Liver (tissue), 9 donors: Measurements from ENCODE around the gene ZBTB49. TPM values are rescaled to one million over a fixed set of nuclear protein-coding genes. Genes with fewer than 3 reads are reported as not detected.

ENCODE experiments used
- DNase-seq: peaks from one replicate; pipeline ENCODE4 v3.0.0-alpha.2; 2017; ENCODE audit warnings: low spot score
- H3K27ac ChIP-seq, 2 donors: one replicate each; pipeline ENCODE4 v1.7.0; 2013; ENCODE audit warnings: inconsistent platforms in 2 of 2, low read length in 2 of 2, control low read depth in 1 of 2, low read depth in 1 of 2, mild to moderate bottlenecking in 1 of 2
- H3K27me3 ChIP-seq, 4 donors: one replicate each; pipeline versions ENCODE4 v1.6.1 to v1.7.0; 2013; ENCODE audit warnings: low read length in 3 of 4, inconsistent platforms in 1 of 4, mild to moderate bottlenecking in 1 of 4, moderate library complexity in 1 of 4; ENCODE audit not compliant: control insufficient read depth in 4 of 4, insufficient read depth in 4 of 4
- H3K36me3 ChIP-seq, 4 donors: one replicate each; pipeline versions ENCODE4 v1.6.1 to v1.7.0; 2013; ENCODE audit warnings: low read length in 3 of 4, mild to moderate bottlenecking in 3 of 4, low read depth in 1 of 4, moderate library complexity in 1 of 4; ENCODE audit not compliant: control insufficient read depth in 4 of 4, insufficient read depth in 3 of 4
- H3K4me1 ChIP-seq, 4 donors: one replicate each; pipeline versions ENCODE4 v1.6.1 to v1.7.0; 2013; ENCODE audit warnings: low read length in 3 of 4, mild to moderate bottlenecking in 3 of 4, moderate library complexity in 1 of 4; ENCODE audit not compliant: control insufficient read depth in 4 of 4, insufficient read depth in 4 of 4
- H3K4me3 ChIP-seq, 3 donors: one replicate each; pipeline versions ENCODE4 v1.6.1 to v1.7.0; 2013; ENCODE audit warnings: low read length in 3 of 3, control low read depth in 1 of 3, low read depth in 1 of 3, mild to moderate bottlenecking in 1 of 3
- H3K9ac ChIP-seq, 2 donors: one replicate each; pipeline ENCODE4 v1.7.0; 2013; ENCODE audit warnings: low read length in 2 of 2, mild to moderate bottlenecking in 2 of 2, moderate library complexity in 2 of 2, control low read depth in 1 of 2, low read depth in 1 of 2
- H3K9me3 ChIP-seq, 4 donors: one replicate each; pipeline versions ENCODE4 v1.6.1 to v1.7.0; 2013; ENCODE audit warnings: low read length in 3 of 4; ENCODE audit not compliant: control insufficient read depth in 4 of 4
- EGR1 ChIP-seq, 2 donors: IDR thresholded peaks; 2 replicates each; pipeline ENCODE4 v1.6.1; 2016 to 2018; ENCODE audit warnings: antibody characterized with exemption in 2 of 2, low read depth in 2 of 2
- FOXA1 ChIP-seq: IDR thresholded peaks from 2 replicates; pipeline ENCODE4 v1.6.1; 2016; ENCODE audit warnings: antibody characterized with exemption
- FOXA2 ChIP-seq: IDR thresholded peaks from 2 replicates; pipeline ENCODE4 v1.6.1; 2016; ENCODE audit warnings: antibody characterized with exemption
- HNF4A ChIP-seq, 2 donors: conservative IDR thresholded peaks; 2 replicates each; pipeline ENCODE4 v1.6.1; 2016; ENCODE audit warnings: antibody characterized with exemption in 2 of 2, mild to moderate bottlenecking in 2 of 2
- JUND ChIP-seq, 2 donors: IDR thresholded peaks; 2 replicates each; pipeline ENCODE4 v1.6.1; 2016; ENCODE audit warnings: antibody characterized with exemption in 2 of 2
- NR2F2 ChIP-seq: IDR thresholded peaks from 2 replicates; pipeline ENCODE4 v1.6.1; 2016; ENCODE audit warnings: antibody characterized with exemption
- RAD21 ChIP-seq, 2 donors: IDR thresholded peaks; 2 replicates each; pipeline ENCODE4 v1.6.1; 2016; ENCODE audit warnings: antibody characterized with exemption in 2 of 2, mild to moderate bottlenecking in 2 of 2
- RXRA ChIP-seq, 2 donors: IDR thresholded peaks; 2 replicates each; pipeline ENCODE4 v1.6.1; 2017 to 2018; ENCODE audit warnings: antibody characterized with exemption in 2 of 2, mild to moderate bottlenecking in 1 of 2
- SP1 ChIP-seq: IDR thresholded peaks from 2 replicates; pipeline ENCODE4 v1.6.1; 2018; ENCODE audit warnings: antibody characterized with exemption, mild to moderate bottlenecking
- TAF1 ChIP-seq: conservative IDR thresholded peaks from 2 replicates; pipeline ENCODE4 v1.6.1; 2016; ENCODE audit warnings: antibody characterized with exemption, mild to moderate bottlenecking
- YY1 ChIP-seq: IDR thresholded peaks from 2 replicates; pipeline ENCODE4 v1.6.1; 2016; ENCODE audit warnings: antibody characterized with exemption, mild to moderate bottlenecking
- ZBTB33 ChIP-seq: IDR thresholded peaks from 2 replicates; pipeline ENCODE4 v1.6.1; 2016; ENCODE audit warnings: antibody characterized with exemption
- WGBS: extraction: QIAGEN DNeasy Blood & Tissue Kit; methylation state at CpG from one replicate; pipeline ENCODE4 v1.1.7; 2013; 5-methylcytosine and 5-hydroxymethylcytosine counted together
- polyA plus RNA-seq, 2 donors: library from polyadenylated mRNA; stranded (reverse) in 1 of 2; unstranded in 1 of 2; fragments of 200-250 nt in 1 of 2; fragments of >200 nt in 1 of 2; fragmentation: Nextera tagmentation in 1 of 2; extraction: Ambion mirVana in 1 of 2; gene quantifications; one replicate each; pipeline versions ENCODE4 v1.2.1 to v1.2.3, GENCODE V29; 2013 to 2015
- total RNA-seq, 2 donors: library from RNA; depleted of rRNA; stranded (reverse); fragments of >200 nt; gene quantifications; one replicate each; pipeline ENCODE4 v1.2.3, GENCODE V29; 2014
- TF ChIP-seq, protein P1 (sequence below): fragments of 150-350 bp; IDR thresholded peaks from 2 replicates; pipeline ENCODE4 v1.5.1; 2017; ENCODE audit warnings: improper control_type of control experiment, low read depth, low read length; ENCODE audit not compliant: missing input control
- TF ChIP-seq, protein P2 (sequence below): IDR thresholded peaks from 2 replicates; pipeline ENCODE4 v1.6.1; 2016; ENCODE audit warnings: antibody characterized with exemption
- TF ChIP-seq, protein P3 (sequence below): IDR thresholded peaks from 2 replicates; pipeline ENCODE4 v1.6.1; 2016; ENCODE audit warnings: antibody characterized with exemption
- donor health status: healthy.
- donor health status: healthy.
- donor health status: healthy.
- donor health status: healthy.
- donor health status: healthy.

Gene ZBTB49
- total and polyA plus RNA-seq, 4 donors: 1.3 to 3.8 (median 2.0) TPM

DNA sequence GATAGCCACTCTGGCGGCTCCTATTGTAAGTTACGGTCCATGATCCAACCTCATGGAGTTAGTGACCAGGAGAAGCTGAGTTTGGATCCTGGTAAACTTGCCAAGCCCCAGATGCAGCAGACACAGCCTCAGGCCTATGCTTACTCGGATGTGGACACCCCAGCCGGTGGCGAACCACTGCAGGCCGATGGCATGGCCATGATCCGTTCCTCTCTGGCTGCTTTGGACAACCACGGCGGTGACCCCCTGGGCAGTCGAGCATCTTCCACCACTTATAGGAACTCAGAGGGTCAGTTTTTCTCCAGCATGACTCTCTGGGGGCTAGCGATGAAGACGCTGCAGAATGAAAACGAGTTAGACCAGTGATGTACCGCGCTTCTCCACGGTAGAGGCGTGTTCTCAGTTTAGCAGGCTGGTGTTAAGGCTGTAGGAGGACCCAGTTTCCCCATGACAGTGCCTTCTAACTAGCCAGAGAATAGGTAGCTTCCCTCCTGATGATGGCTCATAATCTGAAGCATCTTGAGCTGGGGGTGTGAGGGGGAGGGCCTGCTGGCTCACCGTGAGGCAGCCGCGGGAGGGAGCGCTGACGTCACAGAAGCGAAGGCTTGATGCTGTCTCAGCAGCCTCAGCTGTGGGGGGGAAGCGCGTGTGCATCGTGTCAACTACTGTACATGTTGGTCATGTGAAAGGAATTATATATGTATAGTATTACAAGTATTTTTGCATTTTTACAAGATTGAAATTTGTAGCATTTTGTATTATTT, 31.1 kb downstream of the ZBTB49 start:
- 96% methylated on average over 26 of the region's 26 CpGs for WGBS
- Histone ChIP-seq H3K4me3 (no peak overlapping the region), H3K9me3 (no peaks in the 10 kb centered on the region), H3K27me3 (no peaks in the 10 kb centered on the region), H3K4me1 (no peaks in the 10 kb centered on the region), H3K27ac (no peak overlapping the region), H3K36me3 (peaks cover 10 to 36% (median 20%) of the 10 kb centered on the region in 4 donors), H3K9ac (no peak overlapping the region)
- TF ChIP-seq JUND (IDR thresholded peaks at IDR 0.05) (no peak), TAF1 (no peak), RXRA (IDR thresholded peaks at IDR 0.05) (no peak), NR2F2 (no peak), SP1 (no peak), FOXA2 (no peak), HNF4A (conservative IDR thresholded peaks at IDR 0.05) (no peak), ZBTB33 (no peak)
- TF ChIP-seq, protein P1, sequence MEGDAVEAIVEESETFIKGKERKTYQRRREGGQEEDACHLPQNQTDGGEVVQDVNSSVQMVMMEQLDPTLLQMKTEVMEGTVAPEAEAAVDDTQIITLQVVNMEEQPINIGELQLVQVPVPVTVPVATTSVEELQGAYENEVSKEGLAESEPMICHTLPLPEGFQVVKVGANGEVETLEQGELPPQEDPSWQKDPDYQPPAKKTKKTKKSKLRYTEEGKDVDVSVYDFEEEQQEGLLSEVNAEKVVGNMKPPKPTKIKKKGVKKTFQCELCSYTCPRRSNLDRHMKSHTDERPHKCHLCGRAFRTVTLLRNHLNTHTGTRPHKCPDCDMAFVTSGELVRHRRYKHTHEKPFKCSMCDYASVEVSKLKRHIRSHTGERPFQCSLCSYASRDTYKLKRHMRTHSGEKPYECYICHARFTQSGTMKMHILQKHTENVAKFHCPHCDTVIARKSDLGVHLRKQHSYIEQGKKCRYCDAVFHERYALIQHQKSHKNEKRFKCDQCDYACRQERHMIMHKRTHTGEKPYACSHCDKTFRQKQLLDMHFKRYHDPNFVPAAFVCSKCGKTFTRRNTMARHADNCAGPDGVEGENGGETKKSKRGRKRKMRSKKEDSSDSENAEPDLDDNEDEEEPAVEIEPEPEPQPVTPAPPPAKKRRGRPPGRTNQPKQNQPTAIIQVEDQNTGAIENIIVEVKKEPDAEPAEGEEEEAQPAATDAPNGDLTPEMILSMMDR: no peak
- no peak for DNase-seq

GRCh38 chr4:4321951-4322688, 32.1 kb downstream of the ZBTB49 start:
- Histone ChIP-seq H3K4me3 (no peak overlapping the region), H3K9ac (no peak overlapping the region), H3K27ac (no peak overlapping the region), H3K9me3 (no peaks in the 10 kb centered on the region), H3K4me1 (no peaks in the 10 kb centered on the region), H3K27me3 (no peaks in the 10 kb centered on the region), H3K36me3 (peaks cover 9 to 32% (median 13%) of the 10 kb centered on the region in 4 donors)
- no peak for DNase-seq
- TF ChIP-seq JUND (IDR thresholded peaks at IDR 0.05) (no peak), RXRA (IDR thresholded peaks at IDR 0.05) (no peak), ZBTB33 (no peak), RAD21 (IDR thresholded peaks at IDR 0.05) (no peak), EGR1 (IDR thresholded peaks at IDR 0.05; ENCODE audit: low read depth in 2 of 2) (no peak), YY1 (no peak), FOXA2 (no peak), NR2F2 (no peak), FOXA1 (no peak)
- TF ChIP-seq, protein P2, sequence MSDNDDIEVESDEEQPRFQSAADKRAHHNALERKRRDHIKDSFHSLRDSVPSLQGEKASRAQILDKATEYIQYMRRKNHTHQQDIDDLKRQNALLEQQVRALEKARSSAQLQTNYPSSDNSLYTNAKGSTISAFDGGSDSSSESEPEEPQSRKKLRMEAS: no peak
- TF ChIP-seq, protein P3, sequence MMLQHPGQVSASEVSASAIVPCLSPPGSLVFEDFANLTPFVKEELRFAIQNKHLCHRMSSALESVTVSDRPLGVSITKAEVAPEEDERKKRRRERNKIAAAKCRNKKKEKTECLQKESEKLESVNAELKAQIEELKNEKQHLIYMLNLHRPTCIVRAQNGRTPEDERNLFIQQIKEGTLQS: no peak
- WGBS: 90% methylated on average over 18 of the region's 18 CpGs
